NCI-H69 (cell line): ENCODE results near the gene IFIH1.
A peak's percentile ranks its signal among the peaks of the same experiment; 100 is the strongest.

ENCODE experiments used
- DNase-seq: peaks from one replicate; lab custom pipeline; 2025; lab: John Stamatoyannopoulos, UW

Gene IFIH1

DNA sequence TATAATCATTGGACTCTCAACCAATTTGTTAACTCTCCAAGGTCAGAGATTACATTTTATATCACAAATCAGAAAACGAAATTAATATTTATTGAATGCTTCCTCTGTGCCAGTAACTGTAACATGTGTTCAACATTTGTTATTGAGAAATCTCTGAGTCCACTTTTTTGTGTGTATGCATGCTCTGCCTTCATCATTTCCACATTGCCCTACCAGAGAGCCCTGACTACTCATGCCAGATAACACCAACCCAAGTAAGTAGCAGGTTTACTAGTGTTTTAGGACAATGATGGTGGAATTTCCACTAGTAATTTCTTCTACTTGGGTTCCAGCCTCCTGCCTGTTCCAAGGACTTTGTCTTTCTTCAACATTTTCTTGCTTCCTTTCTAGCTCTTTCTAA lies 61.1 kb downstream of the IFIH1 start:
- no peak for DNase-seq

GRCh38 chr2:162256591-162256991 lies 61.9 kb downstream of the IFIH1 start:
- no peak for DNase-seq

DNA sequence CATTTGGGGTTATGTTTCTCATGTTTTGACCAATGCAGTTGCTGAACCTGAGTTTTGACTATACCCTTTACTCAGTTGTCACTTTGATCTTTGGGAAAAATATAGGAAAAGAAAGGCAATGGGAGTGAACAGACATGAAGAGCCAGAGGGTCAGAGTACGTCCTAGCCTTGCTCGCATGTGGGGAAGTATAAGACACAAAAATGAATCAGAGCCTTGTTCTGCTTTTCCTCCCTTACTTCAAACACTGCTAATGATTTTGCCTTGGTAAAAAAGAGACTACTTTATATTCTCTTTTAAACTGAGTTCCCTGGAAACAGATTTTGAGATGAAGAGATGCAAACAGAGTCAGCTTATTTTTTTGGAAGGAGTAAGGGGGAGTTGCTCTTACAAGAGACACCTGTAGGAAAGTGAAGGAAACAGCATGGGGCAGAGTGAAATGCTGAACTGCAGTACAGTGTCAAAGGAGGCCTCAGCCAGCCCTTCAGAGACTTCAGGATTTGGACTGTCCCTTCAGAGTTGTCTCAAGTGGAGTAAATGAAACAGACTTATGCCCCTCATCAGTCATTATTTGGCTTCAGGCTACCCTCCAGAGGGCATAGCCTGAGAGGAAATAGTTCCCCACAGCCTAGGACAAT lies 64.1 kb downstream of the IFIH1 start:
- no peak for DNase-seq

- no peak for DNase-seq
Measured at GRCh38 chr2:162253435-162253834, 65.0 kb downstream of the IFIH1 start.

DNA sequence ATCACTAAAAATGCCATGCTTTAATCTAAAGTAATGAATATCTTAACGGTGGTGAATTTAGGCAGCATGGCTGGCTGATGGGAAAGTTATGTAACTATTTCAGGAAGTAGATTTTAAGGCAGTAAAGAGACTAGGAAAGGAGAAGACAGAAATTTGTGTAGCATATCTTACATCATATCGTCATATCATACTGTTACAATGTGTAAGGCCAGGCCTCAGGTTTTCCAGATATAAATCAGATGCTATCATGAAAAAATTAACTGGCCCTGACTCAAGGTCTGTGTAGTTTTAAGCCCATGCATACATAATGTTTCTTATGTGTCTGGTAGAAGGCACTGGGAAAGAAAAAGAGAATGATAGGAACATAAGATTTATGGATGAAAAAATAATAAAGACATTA lies 66.3 kb downstream of the IFIH1 start:
- no peak for DNase-seq

DNA sequence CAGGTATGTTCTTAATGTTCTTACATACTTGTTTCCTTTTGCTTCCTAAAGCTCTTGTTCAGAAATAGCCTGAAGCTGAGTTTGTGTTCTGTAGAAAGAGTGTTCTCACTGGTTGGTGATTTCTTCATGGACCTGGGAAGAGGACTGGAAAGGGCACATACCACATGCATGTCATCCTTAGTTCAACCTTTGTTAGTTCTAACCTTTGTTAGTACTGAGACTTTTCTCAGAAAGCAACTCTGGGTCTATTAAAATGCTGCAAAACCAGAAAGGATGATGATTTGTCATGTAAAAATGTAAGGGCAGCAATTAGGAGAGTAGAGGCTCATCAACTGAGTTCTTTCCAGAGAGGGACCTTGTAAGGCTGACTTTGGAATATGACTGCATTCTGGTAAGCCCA lies 72.7 kb downstream of the IFIH1 start:
- no peak for DNase-seq

GRCh38 chr2:162245061-162245460 lies 73.4 kb downstream of the IFIH1 start:
- DNase-seq = no peak

DNA sequence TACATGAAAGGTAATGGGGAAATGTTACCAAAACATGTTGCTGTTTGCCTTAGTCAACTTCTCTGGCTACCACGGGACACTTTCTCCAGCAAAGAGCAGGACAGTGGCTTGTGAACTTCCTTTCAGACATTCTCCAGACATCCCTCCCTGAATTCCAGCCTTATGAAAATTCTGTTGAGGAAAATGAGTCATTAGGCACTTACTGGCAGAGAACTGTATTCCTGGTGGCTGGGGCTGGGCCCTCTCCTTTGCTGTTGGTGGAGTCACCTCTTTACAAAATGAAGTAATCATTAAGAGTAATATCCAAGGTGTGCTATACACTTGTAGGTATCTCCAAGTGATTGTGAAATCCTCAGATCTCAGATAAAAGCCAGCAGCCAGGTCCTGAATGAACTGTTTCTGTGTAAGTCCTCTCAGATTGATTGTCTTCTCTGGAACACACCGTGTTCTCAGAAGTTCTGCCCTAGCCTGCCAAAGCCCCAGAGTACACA lies 73.9 kb downstream of the IFIH1 start:
- DNase-seq = no peak

DNA sequence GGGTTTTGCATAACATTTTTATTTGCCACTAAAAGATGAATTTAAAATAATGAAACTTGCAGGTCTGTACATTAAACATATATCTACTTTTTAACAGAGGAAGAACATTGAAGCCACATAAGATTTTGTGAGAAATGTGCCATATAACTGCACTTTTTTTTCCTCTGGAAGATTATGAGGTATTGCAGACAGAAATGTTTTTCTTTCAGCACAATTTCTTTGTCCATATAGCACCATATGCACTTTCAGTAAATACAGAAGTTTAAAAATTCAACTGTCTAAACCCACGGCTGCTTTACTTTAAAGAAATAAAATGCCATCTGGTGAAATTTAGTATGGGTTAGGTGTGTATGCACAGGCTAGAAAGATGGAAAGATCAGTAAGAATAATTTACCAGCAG lies 74.8 kb downstream of the IFIH1 start:
- no peak for DNase-seq

GRCh38 chr2:162243294-162243693 lies 75.2 kb downstream of the IFIH1 start, which contains the start of gene FAP:
TSS of gene FAP (minus strand) at chr2:162243445. CDS start at chr2:162243327, 118 bp downstream.
- no peak for DNase-seq

DNA sequence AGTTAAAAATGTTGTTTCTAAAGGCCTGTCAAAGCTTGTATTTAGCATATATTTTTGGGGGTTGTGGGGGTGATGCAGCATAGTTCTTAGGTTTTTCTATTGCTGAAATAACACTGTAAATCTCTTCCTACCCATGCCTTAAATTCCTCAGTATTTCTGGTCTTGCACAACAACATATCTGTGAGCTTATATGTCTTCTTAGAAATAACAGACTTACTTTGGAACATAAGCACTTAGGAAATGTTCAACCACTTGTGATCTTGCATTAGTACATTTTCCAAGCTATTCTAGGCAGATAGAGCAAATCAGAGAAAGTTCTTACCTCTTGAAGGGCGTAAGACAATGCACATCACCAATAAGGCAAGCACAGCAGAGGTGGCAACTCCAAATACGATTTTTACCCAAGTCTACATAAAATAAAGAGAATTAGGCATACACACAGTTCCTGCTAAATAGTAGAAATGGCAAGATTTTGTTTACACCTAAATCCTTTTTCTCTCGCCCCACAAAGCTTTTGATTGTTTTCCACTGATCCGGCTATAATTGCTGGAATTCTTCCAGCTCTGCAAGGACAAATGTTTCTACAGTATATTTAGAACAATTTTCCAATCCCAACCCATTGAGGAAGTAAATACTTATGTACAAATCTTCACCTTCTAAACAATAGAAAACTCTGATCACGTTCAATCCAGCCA lies 75.8 kb downstream of the IFIH1 start:
- DNase-seq = peak; percentile 25

DNA sequence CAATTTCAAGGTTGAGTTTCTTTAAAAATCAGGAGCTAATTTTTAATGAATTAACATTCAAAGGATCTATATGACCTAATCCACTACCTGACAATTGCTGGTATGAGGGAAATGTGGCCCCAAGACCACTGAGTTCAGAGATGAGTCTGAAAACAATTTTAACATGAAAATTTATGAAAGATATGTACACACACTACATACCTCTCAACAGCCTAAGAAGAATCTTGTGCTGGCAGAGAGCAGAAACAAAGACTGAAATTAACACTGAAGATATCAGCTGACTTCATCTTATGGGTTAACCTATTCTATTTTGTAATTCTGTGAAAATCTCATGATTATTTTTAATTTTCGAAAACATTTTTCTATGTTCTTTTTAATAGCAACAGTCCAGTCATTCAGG lies 76.9 kb downstream of the IFIH1 start:
- no peak for DNase-seq

DNA sequence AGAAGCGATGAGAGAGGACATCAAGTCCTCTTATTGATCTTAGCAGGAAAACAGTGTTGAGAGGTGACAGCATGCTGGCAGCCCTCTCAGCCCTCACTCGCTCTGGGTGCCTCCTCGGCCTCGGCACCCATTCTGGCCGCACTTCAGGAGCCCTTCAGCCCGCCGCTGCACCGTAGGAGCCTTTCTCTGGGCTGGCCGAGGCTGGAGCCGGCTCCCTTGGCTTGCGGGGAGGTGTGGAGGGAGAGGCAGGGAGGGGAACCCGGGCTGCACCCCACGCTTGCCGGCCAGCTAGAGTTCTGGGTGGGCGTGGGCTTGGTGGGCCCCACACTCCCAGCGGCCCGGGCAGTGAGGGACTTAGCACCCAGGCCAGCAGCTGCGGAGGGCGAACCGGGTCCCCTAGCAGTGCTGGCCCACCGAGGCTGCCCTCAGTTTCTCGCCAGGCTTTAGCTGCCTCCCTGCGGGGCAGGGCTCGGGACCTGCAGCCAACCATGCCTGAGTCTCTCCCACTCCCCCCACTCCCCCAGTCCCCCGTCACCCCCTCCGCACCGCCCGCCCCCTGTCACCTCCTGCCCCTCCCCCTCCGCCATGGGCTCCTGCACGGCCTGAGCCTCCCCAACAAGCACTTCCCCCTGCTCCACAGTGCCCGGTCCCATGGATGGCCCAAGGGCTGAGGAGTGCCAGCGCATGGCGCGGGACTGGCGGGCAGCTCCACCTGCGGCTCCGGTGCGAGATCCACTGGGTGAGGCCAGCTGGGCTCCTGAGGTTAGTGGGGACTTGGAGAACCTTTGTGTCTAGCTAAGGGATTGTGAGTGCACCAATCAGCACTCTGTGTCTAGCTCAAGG lies 83.6 kb downstream of the IFIH1 start:
- DNase-seq = no peak

DNA sequence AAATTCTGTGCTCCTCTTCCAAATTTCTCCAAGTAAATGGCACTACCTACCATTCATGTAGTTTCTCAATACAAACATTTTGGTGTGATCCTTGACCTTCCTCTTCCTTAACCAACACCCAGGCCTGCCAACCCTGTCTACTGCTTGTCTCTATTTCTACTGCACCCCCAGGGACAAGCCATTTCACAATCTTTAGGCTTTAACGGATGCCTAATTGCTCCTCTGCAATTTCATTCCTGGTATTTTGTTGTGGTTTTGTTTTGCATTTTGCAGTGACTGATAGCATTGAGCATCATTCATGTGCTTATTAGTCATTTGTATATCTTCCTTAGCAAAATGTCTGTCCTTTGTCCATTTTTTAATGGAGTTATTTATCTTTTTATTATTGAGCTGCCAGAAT lies 85.3 kb downstream of the IFIH1 start:
- DNase-seq = no peak

DNA sequence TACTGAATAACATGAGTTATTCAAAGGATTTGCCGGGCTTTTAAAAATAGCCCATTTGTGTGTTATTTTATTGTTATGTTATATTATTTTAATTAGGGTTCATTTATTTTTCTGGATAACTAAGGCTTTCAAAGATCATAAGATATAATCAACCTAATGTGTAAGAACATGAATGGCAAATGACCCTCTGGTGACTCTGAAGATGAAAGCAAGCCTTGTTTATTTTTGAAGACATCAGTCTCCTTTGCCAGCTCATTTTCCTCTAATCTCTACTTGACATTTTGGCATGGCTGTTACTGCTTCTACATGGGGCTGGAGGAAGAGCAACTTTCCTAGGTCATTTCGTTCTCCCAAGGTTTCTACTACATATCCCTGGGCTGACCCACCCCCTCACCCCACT lies 85.8 kb downstream of the IFIH1 start:
- DNase-seq = no peak

GRCh38 chr2:162232027-162232426 lies 86.5 kb downstream of the IFIH1 start:
- no peak for DNase-seq

- no peak for DNase-seq
Measured at GRCh38 chr2:162230761-162231160, 87.7 kb downstream of the IFIH1 start.

GRCh38 chr2:162226836-162227235 lies 91.6 kb downstream of the IFIH1 start:
- no peak for DNase-seq

- DNase-seq = peak; percentile 56
Measured at GRCh38 chr2:162221064-162221463, 97.4 kb downstream of the IFIH1 start.

DNA sequence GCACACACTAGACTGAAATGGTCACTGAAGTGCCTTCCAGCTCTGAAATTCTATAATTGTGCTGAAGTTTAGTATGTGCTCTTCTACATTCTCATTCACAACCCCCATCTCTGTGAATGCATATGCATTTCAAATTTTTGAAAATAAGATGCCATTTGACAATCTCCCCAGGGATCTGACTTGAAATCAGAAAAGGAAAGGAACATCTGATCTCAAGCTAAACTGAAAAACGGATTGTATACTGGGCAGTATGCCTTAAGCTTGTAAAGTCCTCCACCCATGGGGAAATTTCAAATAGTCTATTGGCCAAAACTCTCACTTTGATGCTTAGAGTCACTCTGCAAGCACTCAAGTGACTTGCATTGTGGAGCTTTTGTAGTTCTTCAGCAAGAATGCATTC lies 98.1 kb downstream of the IFIH1 start:
- no peak for DNase-seq

GRCh38 chr2:162219426-162219825 lies 99.1 kb downstream of the IFIH1 start:
- no peak for DNase-seq

DNA sequence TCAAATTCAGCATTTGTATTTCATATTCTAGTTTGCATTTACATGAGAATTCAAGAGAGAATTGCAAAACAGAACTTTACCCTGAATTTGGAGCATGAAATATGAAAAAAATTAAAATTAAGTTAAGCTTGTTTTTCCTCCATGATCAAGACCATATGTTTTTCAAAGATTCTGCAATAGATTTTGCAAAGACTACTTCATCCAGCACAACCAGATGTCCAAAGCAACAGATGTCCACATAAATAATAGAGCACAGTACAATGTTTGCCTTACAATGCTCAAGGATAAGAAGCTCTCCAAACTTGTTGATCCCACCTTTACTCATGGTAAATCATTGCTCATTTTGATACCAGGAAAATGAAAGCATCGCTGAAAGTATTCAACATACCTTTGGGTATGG lies 100.9 kb downstream of the IFIH1 start:
- DNase-seq = no peak
